ENCODE measurements around the gene SLIT3. TPM values are rescaled to one million over a fixed set of nuclear protein-coding genes. Genes with fewer than 3 reads are reported as not detected.

The SLIT3 gene
- total RNA-seq, 1 experiment from 2014 or later, result 0.10 TPM

- Histone ChIP-seq H3K4me1 (ENCODE audit: control insufficient read depth in 1 of 2, insufficient read depth in 2 of 2, low read length in 2 of 2) (no peaks in the 10 kb centered on the region), H3K36me3 (ENCODE audit: control insufficient read depth in 1 of 2, insufficient read depth in 2 of 2, low read length in 2 of 2) (no peaks in the 10 kb centered on the region), H3K27me3 (ENCODE audit: insufficient read depth, low read length) (peaks cover 4% of the 10 kb centered on the region; the same call in 1 of the 2 replicates), H3K9me3 (ENCODE audit: control insufficient read depth in 1 of 2, insufficient read depth in 1 of 2, low read depth in 1 of 2, low read length in 2 of 2) (no peaks in the 10 kb centered on the region), H3K9ac (ENCODE audit: low read length) (no peak overlapping the region), H3K4me3 (replicated peaks in 1 of 2; ENCODE audit: low read depth in 1 of 2, low read length in 2 of 2) (no peak overlapping the region), H3K79me2 (ENCODE audit: insufficient read depth, low read length) (no peaks in the 10 kb centered on the region), H2AFZ (ENCODE audit: low read depth, low read length, poor library complexity, severe bottlenecking) (no peak overlapping the region), H3K4me2 (ENCODE audit: low read length) (no peak overlapping the region), H4K20me1 (ENCODE audit: insufficient read depth) (no peaks in the 10 kb centered on the region), H3K9me2 (ENCODE audit: insufficient read depth) (no peaks in the 10 kb centered on the region), H3K27ac (ENCODE audit: low read depth, low read length) (no peak overlapping the region)
- no peak for DNase-seq (ENCODE audit: low read depth, low spot score)
- ATAC-seq, result no peak
- TF ChIP-seq ZFX (IDR thresholded peaks at IDR 0.05), result no peak
- TF ChIP-seq REST (IDR thresholded peaks at IDR 0.05; ENCODE audit: low read depth), result no peak
- TF ChIP-seq POLR2AphosphoS5 (IDR thresholded peaks at IDR 0.05; ENCODE audit: low read depth, low read length), result no peak
- no peak for TF ChIP-seq TCF7L2 (IDR thresholded peaks at IDR 0.05; ENCODE audit: borderline replicate concordance, extremely low read depth, insufficient read depth, insufficient read length)
- no peak for TF ChIP-seq CBX3 (IDR thresholded peaks at IDR 0.05; ENCODE audit: low read depth)
- TF ChIP-seq EZH2 (IDR thresholded peaks at IDR 0.05), result no peak
- TF ChIP-seq ZBTB33 (IDR thresholded peaks at IDR 0.05; ENCODE audit: extremely low read depth, insufficient replicate concordance, low read length), result no peak
- TF ChIP-seq RAD21 (IDR thresholded peaks at IDR 0.05; ENCODE audit: low read depth), result no peak
- no peak for TF ChIP-seq EGR1 (IDR thresholded peaks at IDR 0.05; ENCODE audit: low read depth)
- TF ChIP-seq ATF3 (IDR thresholded peaks at IDR 0.05), result no peak
- RAD21 ChIA-PET (ENCODE audit: low non-redundant PET in 1 of 2, low total read pairs in 2 of 2, uncharacterized antibody in 2 of 2, unreplicated experiment in 2 of 2), result no interaction called here
- intact Hi-C loops (cut with micrococcal nuclease), result no loop called here
- POLR2A ChIA-PET, result no interaction called here
- no TSS peak for BruUV-seq (replicated peaks)
- CTCF ChIA-PET, result no interaction called here
These were observed 2.7 kb downstream of the SLIT3 start for GRCh38 chr5:169298193-169298592.

Data from HCT116 (cell line).